Measurements from ENCODE around the gene GALNT2.

GRCh38 chr1:230195199-230195598 lies 128.2 kb downstream of the GALNT2 start:
- TF ChIP-seq CTCF (conservative IDR thresholded peaks at IDR 0.05; ENCODE audit: low read depth, low read length) (no peak), USF2 (IDR thresholded peaks at IDR 0.05; ENCODE audit: low read depth, low read length) (no peak), RFX5 (IDR thresholded peaks at IDR 0.05; ENCODE audit: low read depth, low read length) (no peak), POLR2A (IDR thresholded peaks at IDR 0.05; ENCODE audit: low read depth, low read length) (no peak), MXI1 (IDR thresholded peaks at IDR 0.05; ENCODE audit: borderline replicate concordance, low read depth, low read length) (no peak), RCOR1 (IDR thresholded peaks at IDR 0.05; ENCODE audit: insufficient replicate concordance, low read length) (no peak), MAZ (IDR thresholded peaks at IDR 0.05; ENCODE audit: borderline replicate concordance, low read depth, low read length) (no peak), BHLHE40 (IDR thresholded peaks at IDR 0.05; ENCODE audit: low read depth, low read length) (no peak), MAFK (IDR thresholded peaks at IDR 0.05; ENCODE audit: low read depth, low read length) (no peak), CEBPB (IDR thresholded peaks at IDR 0.05; ENCODE audit: low read depth, low read length) (no peak), SMC3 (IDR thresholded peaks at IDR 0.05; ENCODE audit: low read depth, low read length) (no peak), RAD21 (IDR thresholded peaks at IDR 0.05; ENCODE audit: low read length) (no peak), CHD1 (IDR thresholded peaks at IDR 0.05; ENCODE audit: low read depth, low read length) (no peak)

Data from IMR-90 (cell line).